HepG2 (cell line): ENCODE data around the gene TMEM8B. TPM values are rescaled to one million over a fixed set of nuclear protein-coding genes. Genes with fewer than 3 reads are reported as not detected.
A peak's percentile ranks its signal among the peaks of the same experiment; 100 is the strongest.
"Not testable (repeated sequence)": the region's sequence is repeated elsewhere in the genome, so short reads cannot be mapped to it uniquely, and the experiment has no call there.

Experiments used
- ATAC-seq: fragments of 200-7000 bp; cut with Tn5 transposase; 3 replicates; pipeline ENCODE4 v1.9.1; 2020; ENCODE audit warnings: mild to moderate bottlenecking, moderate library complexity
- BruUV-seq: library from RNA; stranded (reverse); fragments of 400-500 nt; replicated peaks from 2 replicates; lab custom pipeline; 2021; lab: Mats Ljungman, UMichigan
- CTCF ChIA-PET: fragments of 300-600 bp; formaldehyde crosslinking; extraction: SDS; loops from one replicate; lab custom pipeline; 2021; ENCODE audit warnings: low total read pairs, inconsistent platforms, low intra/inter-chr PET ratio; lab: Yijun Ruan, JAX
- POLR2A ChIA-PET: fragments of 350-600 bp; sonication (Branson Sonifier 250); formaldehyde crosslinking; loops from one replicate; lab custom pipeline; 2020; ENCODE audit warnings: antibody characterized with exemption, inconsistent platforms; lab: Yijun Ruan, JAX
- DNase-seq: peaks from one replicate; pipeline ENCODE4 v3.0.0-alpha.2; 2015; ENCODE audit warnings: low spot score
- FAIRE-seq: peaks from 3 replicates; lab custom pipeline; 2011; peaks lifted over from hg19 to GRCh38; lab: Jason Lieb, UNC
- H2AFZ ChIP-seq: one replicate; pipeline ENCODE4 v1.6.1; 2011; ENCODE audit warnings: low read length, inconsistent platforms
- H3K27ac ChIP-seq: fragments of 300-600 bp; 3 replicates; pipeline ENCODE4 v1.8.0; 2011; ENCODE audit warnings: mixed run types, mild to moderate bottlenecking, mixed read lengths, low read length, inconsistent platforms; ENCODE audit not compliant: insufficient read depth; ENCODE audit errors: extremely low read length
- H3K27me3 ChIP-seq, 2 experiments: fragments of 200-600 bp in 1 of 2; 2 replicates in 1 of 2; 3 replicates in 1 of 2; pipeline versions ENCODE4 v1.6.0 to v1.8.0; 2011; ENCODE audit warnings: low read length in 2 of 2, mild to moderate bottlenecking in 2 of 2, moderate library complexity in 2 of 2, inconsistent platforms in 1 of 2; ENCODE audit not compliant: insufficient read depth in 2 of 2, control insufficient read depth in 1 of 2
- H3K36me3 ChIP-seq, 2 experiments: fragments of 200-600 bp in 1 of 2; replicated peaks in 1 of 2; 2 replicates in 1 of 2; 3 replicates in 1 of 2; pipeline versions ENCODE4 v1.5.1 to v1.8.0; 2011; ENCODE audit warnings: low read length in 2 of 2, inconsistent platforms in 1 of 2; ENCODE audit not compliant: insufficient read depth in 2 of 2, control insufficient read depth in 1 of 2
- H3K4me1 ChIP-seq: 2 replicates; pipeline ENCODE4 v1.5.1; 2012; ENCODE audit warnings: low read length, inconsistent platforms; ENCODE audit not compliant: insufficient read depth
- H3K4me2 ChIP-seq: 2 replicates; pipeline ENCODE4 v1.6.0; 2011; ENCODE audit warnings: low read depth, low read length, inconsistent platforms
- H3K4me3 ChIP-seq, 3 experiments: fragments of 200-600 bp in 1 of 3; sonication (generic), shearing (Covaris generic) in 1 of 3; replicated peaks in 1 of 3; 2 replicates each; pipeline ENCODE4 v1.5.1; 2011 to 2016; ENCODE audit warnings: low read length in 3 of 3, inconsistent platforms in 2 of 3, low read depth in 2 of 3, mild to moderate bottlenecking in 2 of 3, control low read depth in 1 of 3, mixed read lengths in 1 of 3; ENCODE audit not compliant: insufficient read depth in 1 of 3
- H3K79me2 ChIP-seq: one replicate; pipeline ENCODE4 v1.6.1; 2011; ENCODE audit warnings: low read length, inconsistent platforms; ENCODE audit not compliant: insufficient read depth
- H3K9ac ChIP-seq: 2 replicates; pipeline ENCODE4 v1.6.0; 2011; ENCODE audit warnings: mild to moderate bottlenecking, low read depth, low read length, inconsistent platforms; ENCODE audit not compliant: insufficient read depth
- H3K9me3 ChIP-seq: 2 replicates; pipeline ENCODE4 v1.5.1; 2012; ENCODE audit warnings: mild to moderate bottlenecking, low read length
- H4K20me1 ChIP-seq: 2 replicates; pipeline ENCODE4 v1.6.0; 2011; ENCODE audit warnings: inconsistent platforms, mild to moderate bottlenecking, low read length, moderate library complexity; ENCODE audit not compliant: insufficient read depth
- CHD4 ChIP-seq: fragments of 200-600 bp; sonication (generic); IDR thresholded peaks from 2 replicates; pipeline ENCODE4 v1.7.0; 2017; ENCODE audit warnings: mild to moderate bottlenecking, low read length, borderline replicate concordance
- ZNF646 ChIP-seq: sonication (generic); formaldehyde crosslinking; IDR thresholded peaks from 2 replicates; pipeline ENCODE4 v1.9.0; 2021; ENCODE audit warnings: mild to moderate bottlenecking, missing genetic modification reagents
- in situ Hi-C: cut with HindIII; loops from 2 replicates; pipeline ENCODE4 v1.10.0; 2017; ENCODE audit warnings: low pct_unique_long_range_greater_than_20kb; ENCODE audit not compliant: extremely low pct_ligation_motif_present
- intact Hi-C: fragments of 100-400 bp; cut with micrococcal nuclease; formaldehyde crosslinking; loops from one replicate; pipeline ENCODE4 v1.10.0; 2022; ENCODE audit not compliant: unreplicated experiment
- polyA plus RNA-seq, 8 experiments: library from polyadenylated mRNA; depleted of rRNA in 3 of 8; stranded (reverse) in 7 of 8; unstranded in 1 of 8; fragments of >200 nt; fragmentation: Illumina TruSeq in 4 of 8; extraction: Trizol in 4 of 8; gene quantifications; 2 replicates each; pipeline versions ENCODE4 v1.2.1 to v1.2.3, GENCODE V29; 2011 to 2016; ENCODE audit warnings: low read depth in 4 of 8, missing spikeins in 1 of 8, mixed read lengths in 1 of 8; ENCODE audit not compliant: insufficient read depth in 1 of 8
- total RNA-seq, 5 experiments: library from RNA; depleted of rRNA; stranded (reverse); fragments of >200 nt; fragmentation: Illumina TruSeq; extraction: Trizol; gene quantifications; 2 replicates each; pipeline ENCODE4 v1.2.3, GENCODE V29; 2016; ENCODE audit warnings: low read depth in 1 of 5

Gene TMEM8B
- total and polyA plus RNA-seq, 2 of the 13 experiments (the other 11 are each of a cell fraction or from before 2014, with no cell fraction given): 2.1 to 2.7 TPM

GRCh38 chr9:35913429-35913828, 84.4 kb downstream of the TMEM8B start:
- H3K4me3 ChIP-seq, H3K9ac ChIP-seq, H2AFZ ChIP-seq, H3K27me3 ChIP-seq, intact Hi-C loops, H3K9me3 ChIP-seq, H4K20me1 ChIP-seq, H3K36me3 ChIP-seq, H3K27ac ChIP-seq, DNase-seq, BruUV-seq, CTCF ChIA-PET, ATAC-seq, H3K79me2 ChIP-seq, POLR2A ChIA-PET, in situ Hi-C loops: not testable (repeated sequence)
- FAIRE-seq: peak; percentile 37
- peaks cover 69% of the 10 kb centered on the region for H3K4me1 ChIP-seq
- H3K4me2 ChIP-seq: 0 out of 2 replicates have a peak overlapping the region, but pooled peaks have one; percentile 13
- TF ChIP-seq CHD4: 0 out of 2 replicates have a peak, but pooled peaks have one; percentile 82
- TF ChIP-seq ZNF646 (CRISPR knock-in tag): peak; percentile 84; the same call in 1 of the 2 replicates
